HG02571 (cell line): ENCODE measurements around the gene NBEA.
"Not testable (repeated sequence)": the region's sequence is repeated elsewhere in the genome, so short reads cannot be mapped to it uniquely, and the experiment has no call there.

Experiments used
- ATAC-seq: cut with Tn5 transposase; IDR thresholded peaks from one replicate; pipeline ENCODE4 v1.9.1; 2021; ENCODE audit warnings: mild to moderate bottlenecking, moderate library complexity; ENCODE audit not compliant: unreplicated experiment

NBEA gene

DNA sequence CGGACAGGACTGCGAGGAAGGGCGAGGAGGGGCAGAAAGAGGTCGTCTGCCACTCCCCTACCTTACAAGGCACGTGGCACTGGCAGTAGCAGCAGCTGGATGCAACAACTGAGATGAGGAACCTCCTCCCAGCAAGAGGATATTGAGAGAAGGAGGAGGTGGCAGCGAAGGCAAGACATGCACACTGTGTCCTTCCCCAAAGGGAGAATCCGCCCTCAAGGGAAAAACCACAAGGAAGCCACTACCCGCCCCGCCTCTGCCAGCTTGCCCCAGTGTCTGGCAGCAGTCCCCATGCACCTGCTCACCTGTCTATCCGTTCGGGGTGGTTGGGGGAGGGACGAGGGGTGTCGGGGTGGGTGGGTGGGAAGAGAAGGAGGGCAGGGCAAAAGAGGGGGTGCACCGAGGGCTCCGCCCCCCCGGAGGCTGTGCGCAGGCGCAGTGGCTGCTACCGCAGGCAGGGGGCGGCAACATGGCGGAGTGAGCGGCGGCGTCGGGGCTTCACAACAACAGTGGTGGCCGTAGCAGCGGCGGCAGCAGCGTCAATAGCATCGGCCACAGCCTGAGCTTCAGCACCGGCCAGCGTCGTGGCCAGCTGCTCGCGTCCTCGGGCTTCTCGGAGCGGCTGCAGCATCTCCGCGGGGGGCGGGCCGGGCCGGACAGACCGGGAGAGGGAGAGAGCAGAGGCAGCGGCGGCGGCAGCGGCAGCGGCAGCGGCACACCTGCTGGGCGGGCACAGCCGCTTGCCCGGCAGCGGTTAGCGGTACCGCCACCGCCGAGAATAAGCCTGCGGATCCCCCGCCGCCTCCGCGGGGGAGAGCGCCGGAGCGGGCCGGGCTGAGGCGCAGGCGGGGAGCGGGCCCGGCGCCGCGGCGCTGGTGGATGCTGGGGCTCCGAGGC lies at the start of gene NBEA:
Gene NBEA (plus strand): TSS at position 436 of the 897 bp plus-strand sequence. CDS start 551 bp downstream, outside the sequence.
- peak; percentile 71 for ATAC-seq

DNA sequence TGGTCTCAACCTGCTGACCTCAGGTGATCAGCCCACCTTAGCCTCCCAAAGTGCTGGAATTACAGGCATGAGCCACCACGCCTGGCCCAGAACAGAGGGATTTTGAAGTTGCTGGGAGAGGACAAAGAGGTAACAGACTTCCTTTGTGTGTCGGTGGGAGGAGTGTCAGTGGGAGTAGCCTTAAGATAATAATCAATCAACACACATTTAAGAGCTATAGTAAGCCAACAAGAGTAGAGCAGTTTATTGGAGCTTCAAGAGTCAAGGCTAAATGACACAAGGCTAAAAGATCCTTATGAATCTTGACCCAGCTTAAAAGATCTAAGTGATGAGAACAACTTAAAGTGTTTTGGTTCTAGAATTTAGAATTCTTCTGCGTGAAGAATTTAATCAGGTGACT lies 47.3 kb upstream of the NBEA start:
- no peak for ATAC-seq

DNA sequence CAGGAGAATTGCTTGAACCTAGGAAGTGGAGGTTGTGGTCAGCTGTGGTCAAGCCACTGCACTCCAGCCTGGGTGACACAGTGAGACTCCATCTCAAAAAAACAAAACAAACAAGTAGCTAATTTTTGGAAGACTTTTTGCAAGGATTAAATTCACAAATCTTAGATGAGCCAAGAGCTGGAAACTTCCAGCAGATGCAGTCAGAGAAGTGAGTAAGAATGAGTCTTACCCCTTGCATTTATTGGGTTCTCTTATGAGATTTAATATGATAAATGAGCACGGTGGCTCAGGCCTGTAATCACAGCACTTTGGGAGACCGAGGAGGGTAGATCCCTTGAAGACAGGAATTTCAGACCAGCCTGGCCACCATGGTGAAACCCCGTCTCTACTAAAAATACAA lies 44.9 kb upstream of the NBEA start:
- ATAC-seq: no peak

- no peak for ATAC-seq
Observed at GRCh38 chr13:34899888-34900287, 42.2 kb upstream of the NBEA start.

DNA sequence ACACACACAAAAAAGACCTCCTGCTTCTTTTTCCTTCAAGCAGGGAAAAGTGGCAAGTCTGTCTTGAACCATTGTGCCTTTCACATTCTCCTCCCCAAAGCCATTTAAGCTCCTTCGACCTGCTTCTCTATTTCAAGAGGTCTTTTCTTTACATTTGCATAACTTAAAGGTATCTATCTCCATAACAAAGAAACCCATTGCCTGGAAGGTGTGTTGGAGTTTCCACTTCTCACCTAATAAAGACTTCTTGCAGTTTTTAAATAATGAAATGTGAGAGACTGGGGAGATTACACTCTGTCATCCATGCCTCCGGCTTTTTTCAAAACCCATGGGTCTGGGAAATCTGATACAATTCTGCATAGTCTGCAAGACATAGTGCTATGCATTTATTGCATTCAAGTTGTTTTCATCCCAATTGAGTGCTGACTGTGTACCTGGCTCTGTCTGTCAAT lies 41.8 kb upstream of the NBEA start:
- no peak for ATAC-seq

DNA sequence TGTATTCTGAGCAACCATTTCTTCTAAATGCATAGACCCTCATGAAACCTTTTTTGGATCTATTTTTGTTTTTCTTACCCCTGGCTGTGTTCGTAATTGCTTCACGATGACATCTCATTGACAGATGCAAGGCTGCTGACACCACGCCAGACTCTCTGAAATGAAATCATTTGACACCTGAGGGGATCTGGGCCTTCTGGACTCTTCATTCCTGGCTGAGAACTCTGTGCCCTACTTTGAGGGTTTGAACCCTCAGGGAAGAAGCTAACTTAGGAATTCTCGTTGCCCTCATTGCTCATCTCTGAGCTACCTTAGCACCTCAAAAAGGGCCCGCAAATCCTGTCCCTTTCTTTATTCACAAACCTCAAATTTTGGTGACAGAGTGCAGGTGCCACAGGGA lies 40.5 kb upstream of the NBEA start:
- ATAC-seq: no peak

GRCh38 chr13:34911159-34911558 lies 30.9 kb upstream of the NBEA start:
- no peak for ATAC-seq

- ATAC-seq: no peak
Observed at GRCh38 chr13:34913040-34913439, 29.0 kb upstream of the NBEA start.

DNA sequence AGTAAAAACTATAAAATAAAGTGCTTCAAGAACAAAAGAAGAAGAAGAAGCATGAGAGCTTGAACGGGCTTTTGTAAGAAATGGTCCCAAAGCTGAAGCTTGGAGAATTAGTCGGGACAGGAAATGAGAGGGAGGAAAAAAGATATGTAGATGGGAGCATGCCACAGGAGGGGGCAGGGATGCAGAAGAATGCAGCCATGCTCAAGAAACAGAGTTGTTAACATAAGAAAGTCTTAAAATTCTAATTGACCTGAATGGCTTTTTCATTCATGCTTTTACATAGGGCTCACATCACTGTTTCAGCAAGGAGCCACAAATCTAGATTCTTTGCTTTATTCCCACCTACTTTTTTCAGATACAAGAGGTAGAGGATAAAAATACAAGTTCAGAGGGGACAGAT lies 27.7 kb upstream of the NBEA start:
- no peak for ATAC-seq

GRCh38 chr13:34926508-34926907 lies 15.6 kb upstream of the NBEA start:
- ATAC-seq: no peak

DNA sequence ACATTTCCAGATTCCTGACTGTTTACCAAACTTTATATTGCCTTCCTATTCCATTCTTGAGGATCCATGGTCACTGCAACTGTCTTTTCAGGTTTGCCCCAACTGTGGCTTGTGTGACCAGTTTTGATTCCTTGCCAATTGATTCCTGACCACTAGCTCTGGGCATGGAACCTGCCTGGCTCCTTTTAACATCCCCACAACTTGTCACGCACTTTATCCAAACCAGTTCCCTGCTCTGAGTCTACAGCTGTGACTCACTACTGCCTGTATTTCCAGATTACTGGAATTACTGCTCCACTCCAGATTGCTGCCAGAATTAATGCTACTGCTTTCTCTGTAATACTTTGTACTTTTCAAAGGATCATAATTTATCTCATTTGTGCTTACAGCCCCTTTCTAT lies 13.4 kb upstream of the NBEA start:
- not testable (repeated sequence) for ATAC-seq

- ATAC-seq: no peak
Observed at GRCh38 chr13:34931572-34931971, 10.5 kb upstream of the NBEA start.

- no peak for ATAC-seq
Observed at GRCh38 chr13:34933349-34933748, 8.7 kb upstream of the NBEA start.

DNA sequence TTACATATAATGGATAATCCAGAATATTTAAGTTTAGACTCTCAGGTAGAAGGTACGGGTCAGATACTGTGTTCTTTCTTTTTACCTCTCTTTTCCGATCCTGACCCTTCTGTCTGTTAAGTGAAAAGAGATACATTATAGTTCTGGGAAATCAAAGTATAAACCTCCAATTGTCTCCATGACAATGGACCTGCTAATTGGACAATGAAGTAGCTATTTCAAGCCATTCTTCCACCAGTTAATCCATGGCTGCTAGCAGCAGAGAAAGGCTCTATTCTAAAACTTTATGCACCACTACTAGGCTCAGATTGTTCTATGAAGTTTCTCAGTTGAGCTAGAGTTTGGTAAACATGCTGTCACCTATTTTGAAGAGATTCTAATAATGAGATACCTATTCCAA lies 8.3 kb upstream of the NBEA start:
- no peak for ATAC-seq

DNA sequence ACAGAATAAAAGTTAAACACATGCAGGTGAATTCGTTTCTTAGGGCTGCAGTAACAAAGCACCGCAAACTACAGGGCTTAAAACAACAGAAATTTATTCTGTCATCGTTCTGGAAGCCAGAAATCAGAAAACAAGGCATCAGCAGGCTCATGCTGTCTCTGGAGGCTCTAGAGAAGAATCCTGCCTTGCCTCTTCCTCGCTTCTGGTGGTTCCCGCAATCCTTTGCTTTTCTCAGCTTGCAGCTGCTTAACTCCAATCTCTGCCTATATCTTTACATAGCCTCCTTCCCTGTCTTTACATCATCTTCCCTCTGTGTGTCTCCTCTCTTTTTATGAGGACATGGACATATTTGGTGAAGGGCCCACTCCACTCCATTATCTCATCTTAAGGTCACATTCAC lies 6.2 kb upstream of the NBEA start:
- ATAC-seq: no peak

DNA sequence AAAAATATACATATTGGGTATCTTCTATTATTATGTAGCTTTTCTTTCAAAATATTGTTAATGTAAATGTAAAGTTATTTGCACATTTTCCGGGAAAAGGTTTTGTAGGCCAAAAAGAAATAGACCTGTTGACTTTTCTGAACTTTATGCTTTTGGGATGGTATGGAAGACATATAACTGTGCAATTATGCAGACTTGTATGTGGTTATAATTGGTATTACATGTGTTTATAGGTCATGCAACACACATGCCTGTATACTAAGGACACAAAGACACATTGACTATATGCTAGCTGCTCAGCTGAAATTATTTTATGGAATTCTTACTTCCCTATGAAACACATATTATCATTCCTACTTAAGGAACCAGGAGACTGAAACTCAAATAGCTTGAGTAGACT lies 2.3 kb upstream of the NBEA start:
- ATAC-seq: no peak

- ATAC-seq: no peak
Observed at GRCh38 chr13:34941436-34941834, 635 bp upstream of the NBEA start.

DNA sequence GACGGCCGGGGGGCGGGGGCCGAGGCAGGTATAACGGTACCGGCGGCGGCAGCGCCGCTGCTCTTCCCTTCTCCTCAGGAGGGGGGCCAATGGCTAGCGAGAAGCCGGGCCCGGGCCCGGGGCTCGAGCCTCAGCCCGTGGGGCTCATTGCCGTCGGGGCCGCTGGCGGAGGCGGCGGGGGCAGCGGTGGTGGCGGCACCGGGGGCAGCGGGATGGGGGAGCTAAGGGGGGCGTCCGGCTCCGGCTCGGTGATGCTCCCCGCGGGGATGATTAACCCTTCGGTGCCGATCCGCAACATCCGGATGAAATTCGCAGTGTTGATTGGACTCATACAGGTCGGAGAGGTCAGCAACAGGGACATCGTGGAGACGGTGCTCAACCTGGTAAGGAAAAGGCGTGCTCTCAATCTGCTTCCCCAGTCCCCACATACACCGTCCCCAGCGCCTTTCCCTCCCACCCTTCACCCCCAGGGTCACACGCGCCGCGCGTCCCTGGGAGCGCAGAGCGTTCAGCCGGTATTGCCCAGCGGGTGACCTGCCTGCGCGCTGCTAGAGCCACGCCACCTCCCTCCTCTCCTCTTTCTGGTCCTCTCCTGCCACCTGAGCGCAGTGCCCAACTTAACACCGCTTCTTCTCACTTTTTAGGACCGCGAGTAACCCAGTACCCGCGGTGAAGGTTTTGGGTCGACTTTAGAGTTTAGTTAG lies 814 bp downstream of the NBEA start:
- ATAC-seq: peak; percentile 19

DNA sequence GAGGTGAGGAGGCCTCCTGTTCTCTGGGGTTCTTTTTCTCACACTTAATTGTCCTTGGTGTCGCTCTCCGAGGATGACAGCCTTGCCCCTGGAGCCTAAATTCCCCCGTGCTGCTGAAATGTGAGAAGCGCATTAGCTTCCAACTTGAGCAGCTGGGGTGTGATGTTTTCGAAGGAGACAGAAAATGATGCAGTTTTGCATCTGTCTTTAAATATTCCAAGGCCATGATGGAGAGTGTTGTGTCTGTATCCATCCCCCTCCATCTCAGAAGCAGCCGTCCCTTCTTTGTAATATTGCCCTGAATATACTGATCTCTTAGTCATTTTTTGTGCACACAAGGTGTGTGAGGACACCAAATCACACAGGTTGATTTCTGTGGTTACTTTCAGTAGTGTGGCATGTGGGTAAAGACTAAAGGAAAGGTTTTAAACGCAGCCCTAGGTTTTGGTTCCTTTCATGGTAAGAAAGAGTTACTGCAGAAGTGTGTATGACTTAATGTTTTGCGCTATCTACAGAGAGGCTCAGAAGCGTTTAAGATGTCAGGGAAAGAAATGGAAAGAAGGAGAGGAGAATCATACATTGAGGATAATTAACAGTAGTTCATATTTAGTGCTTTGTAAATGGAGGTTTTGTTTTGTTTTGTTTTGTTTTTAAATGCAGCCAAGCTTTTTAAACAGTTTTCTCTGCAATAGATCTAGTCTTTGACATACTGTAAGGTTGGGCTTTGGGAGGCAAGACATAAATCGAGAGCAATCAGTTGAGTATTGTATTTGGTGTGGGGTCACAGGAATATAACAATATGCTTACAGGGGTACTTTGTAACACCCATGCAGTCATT lies 1.6 kb downstream of the NBEA start:
- ATAC-seq: no peak

- ATAC-seq: no peak
Observed at GRCh38 chr13:34944274-34944634, 2.2 kb downstream of the NBEA start.

DNA sequence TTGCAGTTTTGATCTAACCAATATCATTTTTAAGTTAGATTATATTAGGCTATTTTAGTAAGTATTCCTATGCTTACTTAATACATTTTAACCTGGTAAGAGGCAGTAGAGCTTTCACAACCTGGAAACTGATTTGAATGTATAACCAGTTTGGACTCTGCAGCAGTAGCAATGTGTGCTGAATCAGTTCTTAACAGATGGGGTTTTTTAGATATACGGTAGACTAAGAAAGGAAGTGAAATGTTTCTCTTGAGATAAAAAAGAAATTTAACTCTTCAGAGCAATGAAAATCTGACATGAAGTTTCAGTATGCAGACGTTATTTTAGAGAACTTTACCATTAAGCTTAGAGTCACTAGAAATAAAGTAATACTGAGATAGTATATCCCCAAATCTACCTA lies 2.7 kb downstream of the NBEA start:
- ATAC-seq: no peak
